ENCODE measurements around the gene AEBP1. TPM values are rescaled to one million over a fixed set of nuclear protein-coding genes. Genes with fewer than 3 reads are reported as not detected.
A peak's percentile ranks its signal among the peaks of the same experiment; 100 is the strongest.

Gene AEBP1
- total RNA-seq, 2 donors from 2014 or later: 1.2 to 5.3 TPM

DNA sequence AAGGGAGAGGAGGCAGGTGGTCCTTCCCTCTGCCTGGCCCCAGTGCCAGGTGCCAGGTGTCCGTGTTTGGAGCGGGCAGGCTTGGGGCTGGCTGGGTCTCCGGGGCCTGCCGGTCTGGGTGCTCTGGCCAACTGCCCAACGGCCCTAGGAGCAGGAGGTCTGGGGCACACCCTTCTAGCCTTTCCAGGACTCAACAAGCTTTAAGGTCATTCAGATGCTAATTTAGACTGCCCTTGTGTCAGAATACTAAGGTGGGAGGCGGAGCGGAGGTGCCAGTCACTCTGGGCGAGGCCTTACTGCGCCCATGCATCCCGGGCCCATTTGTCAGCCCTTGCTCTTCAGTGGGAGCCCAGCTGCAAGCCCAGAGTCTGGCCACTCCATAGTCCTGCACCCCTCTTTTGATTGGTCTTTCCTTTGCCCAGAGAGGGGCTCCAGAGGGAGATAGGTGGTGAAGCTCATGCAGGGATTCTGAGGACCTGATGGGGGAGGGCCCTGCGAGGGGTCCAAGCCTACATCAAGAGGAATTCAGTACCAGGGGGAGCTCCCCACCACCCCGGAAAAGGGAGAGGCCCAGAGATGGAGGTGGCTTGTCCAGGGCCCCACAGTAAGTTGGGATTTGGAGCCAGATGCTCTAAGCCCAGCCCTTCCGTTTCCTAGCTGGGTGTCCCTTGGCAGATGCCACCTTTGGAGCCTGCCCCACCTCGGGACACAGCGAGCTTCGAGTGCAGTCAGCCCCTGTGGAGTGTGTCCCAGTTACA is 40.1 kb upstream of the AEBP1 start:
- no peak overlapping the region for H3K4me3 Mint-ChIP-seq
- no peak for ATAC-seq (replicated peaks)
- no peaks in the 10 kb centered on the region for H3K27me3 Mint-ChIP-seq
- H3K4me1 Mint-ChIP-seq: peaks cover 15% of the 10 kb centered on the region
- H3K9me3 Mint-ChIP-seq: no peaks in the 10 kb centered on the region
- no peak overlapping the region for H3K27ac Mint-ChIP-seq
- H3K36me3 Mint-ChIP-seq (ENCODE audit: low read depth): peaks cover 24% of the 10 kb centered on the region

DNA sequence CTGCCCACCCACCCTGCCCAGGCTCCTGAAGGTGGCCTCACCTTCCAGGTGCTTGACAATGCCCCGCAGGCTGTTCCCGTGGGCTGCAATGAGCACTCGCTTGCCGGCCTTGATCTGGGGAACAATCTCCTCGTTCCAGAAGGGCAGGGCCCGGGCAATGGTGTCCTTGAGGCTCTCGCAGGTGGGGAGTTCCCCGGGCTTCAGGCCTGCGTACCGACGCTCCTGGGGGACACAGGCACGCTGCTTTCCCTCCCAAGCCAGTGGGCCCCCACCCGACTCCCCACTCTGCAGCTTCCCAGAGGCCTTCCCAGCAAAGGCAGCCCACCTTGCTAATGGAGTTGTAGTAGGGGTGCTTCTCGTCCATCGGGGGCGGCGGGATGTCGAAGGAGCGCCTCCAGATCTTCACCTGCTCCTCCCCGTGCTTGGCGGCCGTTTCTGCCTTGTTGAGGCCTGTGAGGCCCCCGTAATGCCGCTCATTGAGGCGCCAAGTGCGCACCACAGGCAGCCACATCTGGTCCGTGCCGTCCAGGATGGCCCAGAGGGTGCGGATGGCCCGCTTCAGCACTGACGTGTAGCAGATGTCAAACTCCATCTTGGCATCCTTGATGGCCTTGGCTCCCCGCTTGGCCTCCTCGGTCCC is 39.2 kb upstream of the AEBP1 start:
- peak overlapping the region; percentile 65 for H3K27ac Mint-ChIP-seq
- H3K27me3 Mint-ChIP-seq: no peaks in the 10 kb centered on the region
- ATAC-seq (replicated peaks): peak; percentile 24
- no peak overlapping the region for H3K4me3 Mint-ChIP-seq
- H3K9me3 Mint-ChIP-seq: no peaks in the 10 kb centered on the region
- peaks cover 15% of the 10 kb centered on the region for H3K4me1 Mint-ChIP-seq
- peaks cover 15% of the 10 kb centered on the region for H3K36me3 Mint-ChIP-seq (ENCODE audit: low read depth)

DNA sequence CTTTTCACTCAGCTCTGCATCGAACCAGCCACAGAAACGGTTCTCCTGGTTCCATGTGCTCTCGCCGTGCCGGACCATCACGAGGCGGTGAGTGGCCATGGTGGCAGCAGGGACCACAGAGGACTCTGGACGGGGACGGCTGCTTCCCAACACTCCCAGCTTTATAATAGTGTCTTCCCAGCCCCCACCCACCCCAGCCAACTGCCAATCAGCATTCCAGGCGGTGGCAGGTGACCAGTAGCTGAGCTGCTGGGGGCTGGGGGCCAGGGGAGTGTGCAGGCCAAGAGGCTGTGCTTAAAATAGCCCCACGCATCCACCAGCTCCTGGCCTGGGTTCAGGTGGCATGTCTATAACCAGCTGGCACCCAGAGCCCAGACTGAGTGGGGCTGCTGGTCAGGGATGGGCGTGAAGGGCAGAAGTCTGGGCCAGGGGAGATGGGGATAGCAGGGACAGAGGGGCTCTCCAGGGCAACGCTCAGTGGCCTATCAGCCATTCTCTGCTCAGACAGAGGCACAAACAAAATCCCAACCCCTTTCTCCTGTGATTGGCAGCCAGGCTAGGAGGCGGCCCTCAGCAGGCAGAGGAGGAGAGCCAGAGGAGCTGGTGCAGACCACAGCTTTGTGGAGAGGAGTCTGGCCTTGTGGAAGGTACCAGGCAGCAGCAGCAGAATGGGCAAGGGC is 38.6 kb upstream of the AEBP1 start, which contains the start of gene PGAM2:
PGAM2 (minus strand) TSS at position 137 of the 680 bp plus-strand sequence; CDS start at position 99, 38 bp downstream.
- peaks cover 9% of the 10 kb centered on the region for H3K36me3 Mint-ChIP-seq (ENCODE audit: low read depth)
- H3K27me3 Mint-ChIP-seq: no peaks in the 10 kb centered on the region
- peak; percentile 28 for ATAC-seq (replicated peaks)
- H3K4me3 Mint-ChIP-seq: no peak within 1 kb of the TSS
- no peaks in the 10 kb centered on the region for H3K9me3 Mint-ChIP-seq
- peaks cover 15% of the 10 kb centered on the region for H3K4me1 Mint-ChIP-seq
- H3K27ac Mint-ChIP-seq: peak within 1 kb of the TSS; percentile 65

DNA sequence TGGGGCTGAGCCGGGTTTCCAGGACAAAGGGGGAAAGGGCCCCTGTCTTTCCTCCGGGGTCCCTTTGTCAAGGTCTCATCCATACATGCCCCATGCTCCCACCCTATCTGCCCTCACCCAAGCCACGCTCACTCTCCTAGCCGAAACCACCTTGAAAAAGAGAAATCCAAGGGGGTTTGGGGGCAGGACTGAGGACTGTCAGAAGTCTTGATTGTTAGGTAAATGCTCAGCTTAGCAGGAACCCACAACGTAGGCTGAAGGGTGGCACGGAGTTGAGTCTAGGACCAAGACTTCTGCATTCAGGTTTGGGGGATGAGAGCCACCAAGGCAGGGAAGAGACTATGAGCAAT is 38.1 kb upstream of the AEBP1 start:
- Mint-ChIP-seq H3K9me3 (no peaks in the 10 kb centered on the region), H3K27ac (peak overlapping the region; percentile 65), H3K4me1 (peaks cover 15% of the 10 kb centered on the region), H3K4me3 (no peak overlapping the region), H3K36me3 (ENCODE audit: low read depth) (peaks cover 7% of the 10 kb centered on the region), H3K27me3 (no peaks in the 10 kb centered on the region)
- peak; percentile 4 for ATAC-seq (replicated peaks)

DNA sequence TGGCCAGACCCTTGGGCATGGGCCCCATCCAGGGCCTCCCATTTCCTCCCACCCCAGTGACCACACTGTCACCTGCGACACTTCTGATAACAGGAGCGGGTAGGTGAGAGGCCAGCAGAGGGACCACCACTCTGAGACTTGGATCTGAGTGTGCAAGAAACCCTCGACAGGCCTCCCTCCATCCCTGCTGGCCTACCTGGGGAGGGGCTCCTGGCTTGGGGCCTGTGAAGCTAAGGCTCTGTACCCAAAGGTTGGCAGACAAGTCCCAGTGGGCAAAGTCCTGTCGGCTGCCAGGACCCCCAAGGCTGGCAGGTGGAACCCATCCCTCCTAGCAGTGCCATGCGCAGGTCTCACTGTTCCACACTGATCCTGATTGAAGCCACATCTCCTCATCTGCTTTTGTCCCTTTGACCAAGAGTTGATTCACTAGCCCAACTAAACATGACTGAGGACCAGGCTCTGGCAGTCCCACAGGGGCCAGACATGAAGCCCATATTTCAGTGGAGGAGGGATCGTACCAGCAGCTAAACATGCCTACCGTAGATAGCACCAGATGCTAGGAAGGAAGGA is 37.6 kb upstream of the AEBP1 start:
- no peak for ATAC-seq (replicated peaks)
- no peaks in the 10 kb centered on the region for H3K9me3 Mint-ChIP-seq
- peaks cover 3% of the 10 kb centered on the region for H3K36me3 Mint-ChIP-seq (ENCODE audit: low read depth)
- H3K4me3 Mint-ChIP-seq: no peak overlapping the region
- H3K27ac Mint-ChIP-seq: peak overlapping the region; percentile 49
- H3K4me1 Mint-ChIP-seq: peaks cover 15% of the 10 kb centered on the region
- no peaks in the 10 kb centered on the region for H3K27me3 Mint-ChIP-seq

DNA sequence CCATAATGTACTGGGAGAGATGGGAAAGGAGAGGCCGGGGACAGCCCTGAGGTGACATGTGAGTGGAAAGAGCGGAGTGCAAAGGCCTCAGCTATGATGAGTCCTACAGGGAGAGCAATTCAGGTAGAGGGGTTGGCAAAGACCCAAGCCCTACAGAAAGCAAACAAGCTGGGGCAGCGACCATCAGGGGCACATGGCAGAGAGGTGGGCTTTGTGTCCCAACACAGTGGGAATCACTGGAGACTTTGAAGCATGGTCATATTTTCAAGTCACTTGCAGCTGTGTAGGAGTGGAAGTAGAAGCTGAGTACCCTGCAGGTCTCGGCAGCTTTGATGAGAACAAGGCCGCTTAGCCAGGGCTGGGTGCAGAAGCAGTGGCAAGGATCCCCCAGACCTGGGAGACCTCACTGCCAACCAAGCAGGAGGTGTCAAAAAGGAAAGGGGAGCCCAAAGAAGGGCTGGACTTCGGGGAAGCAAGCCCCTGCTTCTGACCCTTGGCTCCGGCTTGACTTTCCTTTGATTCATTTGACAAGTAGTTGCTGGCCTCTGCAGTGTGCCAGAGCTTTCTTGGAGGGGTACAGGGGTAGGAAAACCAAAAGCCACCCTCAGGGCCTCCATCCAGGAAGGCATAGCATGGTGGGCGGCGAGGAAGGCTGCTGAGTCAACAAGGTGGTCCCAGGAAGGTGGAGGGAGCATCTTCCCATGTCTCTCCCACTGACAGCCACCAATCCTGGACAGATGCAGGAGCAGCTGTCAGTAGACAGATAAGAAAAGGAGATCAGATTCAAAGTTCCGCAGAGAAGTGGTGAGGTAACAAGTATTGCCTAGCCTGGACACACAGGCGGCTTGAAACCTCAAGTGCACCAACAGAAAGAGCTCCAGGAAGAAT is 36.8 kb upstream of the AEBP1 start:
- peak overlapping the region; percentile 73 for H3K27ac Mint-ChIP-seq

DNA sequence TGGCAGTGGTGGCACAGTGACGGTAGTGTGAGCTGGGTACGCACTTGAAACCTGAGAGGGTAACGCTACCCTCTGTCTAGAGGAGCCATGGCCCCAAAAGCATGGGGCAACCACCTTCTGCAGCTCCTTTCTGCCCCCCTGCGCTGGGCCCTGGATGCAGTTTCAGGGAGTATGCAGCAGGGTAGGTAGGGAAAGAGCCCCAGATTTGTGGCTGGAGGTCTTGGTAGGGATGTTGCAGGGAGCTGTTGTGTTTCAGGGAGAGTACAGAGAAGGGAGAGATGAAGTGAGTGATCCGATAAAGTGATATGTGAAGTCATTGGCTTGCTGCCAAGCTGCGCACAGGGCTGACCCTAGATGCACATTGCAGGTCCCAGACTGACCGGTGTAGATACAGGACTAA is 36.1 kb upstream of the AEBP1 start:
- no peak overlapping the region for H3K4me3 Mint-ChIP-seq
- ATAC-seq (replicated peaks): no peak
- H3K36me3 Mint-ChIP-seq (ENCODE audit: low read depth): peaks cover 12% of the 10 kb centered on the region
- H3K4me1 Mint-ChIP-seq: peaks cover 20% of the 10 kb centered on the region
- peak overlapping the region; percentile 73 for H3K27ac Mint-ChIP-seq
- no peaks in the 10 kb centered on the region for H3K9me3 Mint-ChIP-seq
- no peaks in the 10 kb centered on the region for H3K27me3 Mint-ChIP-seq

More for the DNA sequence above, 36.8 kb upstream of the AEBP1 start:
- Mint-ChIP-seq H3K27me3 (no peaks in the 10 kb centered on the region), H3K9me3 (no peaks in the 10 kb centered on the region), H3K4me1 (peaks cover 15% of the 10 kb centered on the region), H3K4me3 (no peak overlapping the region), H3K36me3 (ENCODE audit: low read depth) (peaks cover 6% of the 10 kb centered on the region)
- no peak for ATAC-seq (replicated peaks)

DNA sequence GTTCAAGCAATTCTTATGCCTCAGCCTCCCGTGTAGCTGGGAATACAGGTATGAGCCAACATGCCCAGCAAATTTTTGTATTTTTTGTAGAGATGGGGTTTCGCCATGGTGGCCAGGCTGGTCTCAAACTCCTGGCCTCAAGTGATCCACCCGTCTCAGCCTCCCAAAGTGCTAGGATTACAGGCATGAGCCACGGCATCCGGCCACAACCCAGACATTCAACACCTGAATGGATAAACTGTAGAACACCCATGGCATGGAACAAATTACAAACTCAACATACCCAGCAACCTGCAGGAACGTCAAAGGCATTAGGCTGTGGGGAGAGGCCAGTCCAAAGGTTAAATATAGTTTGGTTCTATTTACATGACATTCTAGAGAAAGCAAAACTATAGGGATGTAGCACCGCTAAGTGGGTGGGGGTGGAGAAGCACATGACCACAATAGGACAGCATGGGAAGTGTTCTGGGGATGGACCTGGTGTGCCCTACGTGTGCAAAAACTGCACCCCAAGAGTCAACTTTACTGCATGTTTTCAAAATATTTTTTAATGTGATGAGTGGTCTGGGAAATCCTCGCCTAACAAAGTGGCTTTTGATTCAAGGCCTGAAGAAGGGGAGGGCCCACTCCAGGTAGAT is 32.3 kb upstream of the AEBP1 start:
- Mint-ChIP-seq H3K27ac (no peak overlapping the region), H3K27me3 (no peaks in the 10 kb centered on the region), H3K4me1 (peaks cover 18% of the 10 kb centered on the region), H3K4me3 (no peak overlapping the region), H3K9me3 (no peaks in the 10 kb centered on the region), H3K36me3 (ENCODE audit: low read depth) (peaks cover 50% of the 10 kb centered on the region)
- no peak for ATAC-seq (replicated peaks)

DNA sequence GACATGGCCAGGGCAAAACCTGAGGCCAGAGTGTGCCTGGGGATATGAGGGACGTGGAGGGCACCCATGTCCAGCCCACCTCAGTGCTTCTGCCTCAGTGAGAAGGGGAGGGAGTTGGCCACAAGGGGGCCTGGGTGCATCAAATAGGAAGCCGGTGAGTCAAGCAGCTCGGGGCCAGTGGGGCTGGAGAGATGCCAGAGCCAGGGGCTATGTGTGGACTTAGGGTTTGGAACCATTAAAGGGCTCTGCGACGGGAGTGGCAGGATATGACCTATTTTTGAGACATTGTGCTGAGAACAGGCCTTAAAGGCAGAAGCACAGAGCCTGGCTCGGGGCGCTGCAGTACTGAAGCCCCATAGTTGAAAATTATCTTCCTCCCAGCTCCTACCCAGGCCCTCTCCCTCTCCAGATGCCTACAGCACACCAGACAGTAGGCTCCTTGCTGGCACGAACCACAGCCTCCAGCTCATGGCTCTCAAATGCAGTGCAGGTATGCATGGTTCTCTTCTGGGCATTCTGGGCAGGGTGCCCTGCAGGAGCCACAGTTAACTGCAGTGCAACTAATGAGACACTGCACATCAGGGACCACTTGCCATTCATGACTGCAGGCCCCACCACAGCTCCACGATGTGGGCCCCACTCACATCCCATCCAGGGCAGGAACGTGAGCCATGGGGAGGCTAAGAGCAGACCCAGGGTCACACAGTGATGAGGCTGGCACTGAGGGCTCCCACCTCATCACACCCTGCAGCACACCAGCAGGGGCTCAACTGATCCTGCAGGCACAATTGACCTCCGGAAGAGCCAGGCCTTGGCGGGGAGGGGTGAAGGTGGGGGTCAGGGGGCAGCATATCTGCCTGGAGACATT is 31.5 kb upstream of the AEBP1 start:
- Mint-ChIP-seq H3K4me1 (peaks cover 18% of the 10 kb centered on the region), H3K27me3 (no peaks in the 10 kb centered on the region), H3K4me3 (no peak overlapping the region), H3K9me3 (no peaks in the 10 kb centered on the region), H3K27ac (no peak overlapping the region), H3K36me3 (ENCODE audit: low read depth) (peaks cover 57% of the 10 kb centered on the region)
- ATAC-seq (replicated peaks): peak; percentile 46

DNA sequence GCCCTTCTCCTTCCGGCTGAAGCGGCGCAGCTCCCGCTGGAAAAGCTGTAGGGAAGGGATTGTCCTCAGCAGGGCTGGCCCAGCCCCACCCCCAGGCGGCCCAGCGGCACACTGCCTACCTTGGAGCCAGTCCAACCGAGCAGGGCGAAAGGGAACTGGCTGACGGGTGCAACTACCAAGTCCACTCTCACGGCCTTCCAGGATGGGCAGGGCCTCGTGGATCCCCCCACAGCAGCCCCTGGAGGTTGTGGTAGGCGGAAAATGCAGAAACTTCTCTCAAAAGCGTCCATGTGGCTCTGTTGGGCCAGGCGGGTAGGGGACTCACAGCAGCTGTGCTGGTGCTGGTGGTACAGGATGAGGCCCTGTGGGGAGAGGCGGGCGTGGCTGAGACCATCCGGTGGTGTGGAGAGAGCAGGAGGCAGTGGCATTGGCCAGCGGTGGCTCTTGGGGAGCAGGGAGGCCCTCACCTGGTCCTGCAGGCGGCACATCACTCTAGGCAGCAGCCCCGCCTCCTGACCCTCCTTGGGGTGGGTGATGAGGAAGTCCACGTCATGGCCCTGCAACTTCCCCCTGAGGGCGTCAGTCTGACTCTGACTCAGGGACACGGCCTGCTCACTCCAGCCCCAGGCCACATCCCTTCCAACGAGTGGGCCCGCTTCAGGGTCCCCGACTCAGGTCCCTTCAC is 30.3 kb upstream of the AEBP1 start:
- Mint-ChIP-seq H3K27me3 (no peaks in the 10 kb centered on the region), H3K36me3 (ENCODE audit: low read depth) (peaks cover 69% of the 10 kb centered on the region), H3K9me3 (no peaks in the 10 kb centered on the region), H3K27ac (no peak overlapping the region), H3K4me1 (peaks cover 13% of the 10 kb centered on the region), H3K4me3 (no peak overlapping the region)
- ATAC-seq (replicated peaks): peak; percentile 86

DNA sequence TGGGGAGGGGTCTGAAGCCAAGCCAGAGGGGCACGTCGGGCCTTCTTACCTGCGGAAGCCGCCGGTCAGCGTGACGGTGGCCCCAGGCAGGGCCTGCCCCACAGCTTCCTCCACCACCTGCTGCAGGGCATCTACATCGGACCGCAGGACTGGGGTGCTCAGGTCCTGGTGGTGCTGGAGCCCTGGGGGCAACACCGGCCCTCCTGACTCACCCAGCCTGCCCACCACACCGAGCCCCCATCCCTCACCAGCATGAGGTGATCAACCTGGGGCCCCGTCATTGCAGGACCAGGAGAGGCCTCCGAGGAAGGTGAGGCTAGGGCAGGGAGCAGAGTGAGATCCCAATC is 29.8 kb upstream of the AEBP1 start:
- Mint-ChIP-seq H3K9me3 (no peaks in the 10 kb centered on the region), H3K27me3 (no peaks in the 10 kb centered on the region), H3K4me3 (no peak overlapping the region), H3K36me3 (ENCODE audit: low read depth) (peaks cover 73% of the 10 kb centered on the region), H3K4me1 (peaks cover 11% of the 10 kb centered on the region), H3K27ac (no peak overlapping the region)
- ATAC-seq (replicated peaks): no peak

DNA sequence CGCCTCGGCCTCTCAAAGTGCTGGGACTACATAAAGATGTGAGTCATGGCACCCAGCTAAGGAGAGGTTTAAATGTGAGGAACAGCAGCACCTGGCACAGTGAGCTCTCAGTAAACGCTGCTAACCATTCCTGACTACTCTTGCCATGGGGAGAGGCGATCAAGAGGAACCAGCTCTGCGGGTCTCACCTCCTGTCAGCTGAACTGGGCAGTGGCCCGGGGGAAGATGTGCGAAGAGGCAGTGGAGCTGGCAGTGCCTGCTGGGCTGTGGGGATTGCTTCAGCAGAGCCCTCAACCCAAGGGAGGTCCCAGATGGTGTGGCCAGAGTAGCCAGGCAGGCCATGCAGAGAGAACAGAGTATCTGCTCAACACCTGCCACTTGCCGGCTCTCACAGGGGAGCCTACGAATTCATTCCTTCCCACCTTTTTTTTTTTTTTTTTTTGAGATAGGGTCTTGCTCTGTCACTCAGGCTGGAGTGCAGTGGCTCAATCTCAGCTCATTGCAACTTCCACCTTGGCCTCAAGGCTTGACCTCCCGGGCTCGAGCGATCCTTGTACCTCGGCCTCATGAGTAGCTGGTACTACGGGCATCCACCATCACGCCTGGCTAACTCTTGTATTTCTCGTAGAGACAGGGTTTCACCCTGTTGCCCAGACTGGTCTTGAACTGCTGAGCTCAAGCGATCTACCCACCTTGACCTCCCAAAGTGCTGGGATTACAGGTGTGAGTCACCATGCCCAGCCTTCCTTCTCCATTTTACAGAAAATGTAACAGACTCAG is 28.7 kb upstream of the AEBP1 start:
- no peak for ATAC-seq (replicated peaks)
- no peaks in the 10 kb centered on the region for H3K27me3 Mint-ChIP-seq
- no peak overlapping the region for H3K4me3 Mint-ChIP-seq
- H3K4me1 Mint-ChIP-seq: peaks cover 11% of the 10 kb centered on the region
- peaks cover 83% of the 10 kb centered on the region for H3K36me3 Mint-ChIP-seq (ENCODE audit: low read depth)
- H3K9me3 Mint-ChIP-seq: no peaks in the 10 kb centered on the region
- no peak overlapping the region for H3K27ac Mint-ChIP-seq
